OCI-LY3 (cell line): Measurements from ENCODE around the gene CORT.
"Not testable (repeated sequence)": the region's sequence is repeated elsewhere in the genome, so short reads cannot be mapped to it uniquely, and the experiment has no call there.

ENCODE experiments used
- H2AFZ ChIP-seq: fragments of 200-600, 300-600 bp; shearing (Covaris generic); 2 replicates; pipeline ENCODE4 v1.6.0; 2014; ENCODE audit warnings: antibody characterized with exemption, low read depth, low read length
- H3K27ac ChIP-seq: fragments of 200-600, 300-600 bp; sonication (generic); 2 replicates; pipeline ENCODE4 v1.5.1; 2014; ENCODE audit warnings: mild to moderate bottlenecking, low read length, moderate library complexity, mixed read lengths
- H3K27me3 ChIP-seq: fragments of 200-600, 300-600 bp; sonication (generic); 2 replicates; pipeline ENCODE4 v1.6.1; 2014; ENCODE audit warnings: low read depth, low read length, mixed read lengths
- H3K36me3 ChIP-seq: fragments of 200-600, 300-600 bp; sonication (generic); replicated peaks from 2 replicates; pipeline ENCODE3; 2014; ENCODE audit warnings: low read depth, low read length, mixed read lengths
- H3K4me1 ChIP-seq: fragments of 300-600, 200-600 bp; sonication (generic); 2 replicates; pipeline ENCODE4 v1.6.1; 2014; ENCODE audit warnings: low read length, mixed read lengths
- H3K4me2 ChIP-seq: fragments of 200-600, 300-600 bp; sonication (generic); 2 replicates; pipeline ENCODE4 v1.6.1; 2014; ENCODE audit warnings: low read length, mixed read lengths
- H3K4me3 ChIP-seq: fragments of 300-600, 200-600 bp; sonication (generic); 2 replicates; pipeline ENCODE4 v1.5.1; 2014; ENCODE audit warnings: antibody characterized with exemption, mild to moderate bottlenecking, low read length, moderate library complexity
- H3K79me2 ChIP-seq: fragments of 300-600, 200-600 bp; shearing (Covaris generic); 2 replicates; pipeline ENCODE4 v1.6.1; 2014; ENCODE audit warnings: mild to moderate bottlenecking, low read length, mixed read lengths
- H3K9ac ChIP-seq: fragments of 300-600, 200-600 bp; shearing (Covaris generic); 2 replicates; pipeline ENCODE4 v1.6.0; 2014; ENCODE audit warnings: mild to moderate bottlenecking, low read length, moderate library complexity
- H3K9me3 ChIP-seq: fragments of 200-600, 300-600 bp; shearing (Covaris generic); 2 replicates; pipeline ENCODE4 v1.6.1; 2014; ENCODE audit warnings: low read length, mixed read lengths; ENCODE audit not compliant: insufficient read depth
- H4K20me1 ChIP-seq: fragments of 200-600, 300-600 bp; sonication (generic); 2 replicates; pipeline ENCODE4 v1.6.1; 2016; ENCODE audit warnings: low read length, mixed read lengths; ENCODE audit not compliant: insufficient read depth
- CTCF ChIP-seq: fragments of 200-600, 300-600 bp; sonication (generic); IDR thresholded peaks from 2 replicates; pipeline ENCODE4 v1.5.1; 2014; ENCODE audit warnings: antibody characterized with exemption, low read length, low read depth
- EZH2phosphoT487 ChIP-seq: fragments of 200-600 bp; shearing (Covaris generic); IDR thresholded peaks from 2 replicates; pipeline ENCODE4 v1.6.1; 2018; ENCODE audit warnings: antibody characterized with exemption, mixed run types, low read depth

Gene CORT

GRCh38 chr1:10472220-10473144, 22.7 kb downstream of the CORT start, which contains the start of gene DFFA:
TSS of gene DFFA (minus strand) at chr1:10472529. CDS start at chr1:10472458, 71 bp downstream.
- Histone ChIP-seq H2AFZ (peak within 1 kb of the TSS; percentile 75; the same call in 1 of the 2 replicates), H3K4me1 (peaks cover 24% of the 10 kb centered on the region), H3K27me3 (no peaks in the 10 kb centered on the region), H3K9me3 (no peaks in the 10 kb centered on the region), H4K20me1 (no peaks in the 10 kb centered on the region), H3K9ac (peak within 1 kb of the TSS; percentile 73), H3K36me3 (no peaks in the 10 kb centered on the region), H3K4me2 (peak within 1 kb of the TSS; percentile 93), H3K4me3 (peak within 1 kb of the TSS; percentile 89), H3K79me2 (peaks cover 32% of the 10 kb centered on the region), H3K27ac (peak within 1 kb of the TSS; percentile 81)
- TF ChIP-seq CTCF (no peak), EZH2phosphoT487 (no peak)

GRCh38 chr1:10473145-10473765, 23.4 kb downstream of the CORT start:
- Histone ChIP-seq H3K4me2 (peak overlapping the region; percentile 88), H3K4me1 (peaks cover 24% of the 10 kb centered on the region), H3K9me3 (no peaks in the 10 kb centered on the region), H3K4me3 (peak overlapping the region; percentile 89), H3K79me2 (peaks cover 33% of the 10 kb centered on the region), H3K9ac (peak overlapping the region; percentile 73), H2AFZ (peak overlapping the region; percentile 75; the same call in 1 of the 2 replicates), H3K27me3 (no peaks in the 10 kb centered on the region), H3K27ac (peak overlapping the region; percentile 81), H3K36me3 (no peaks in the 10 kb centered on the region), H4K20me1 (no peaks in the 10 kb centered on the region)
- TF ChIP-seq EZH2phosphoT487 (no peak), CTCF (no peak)

DNA sequence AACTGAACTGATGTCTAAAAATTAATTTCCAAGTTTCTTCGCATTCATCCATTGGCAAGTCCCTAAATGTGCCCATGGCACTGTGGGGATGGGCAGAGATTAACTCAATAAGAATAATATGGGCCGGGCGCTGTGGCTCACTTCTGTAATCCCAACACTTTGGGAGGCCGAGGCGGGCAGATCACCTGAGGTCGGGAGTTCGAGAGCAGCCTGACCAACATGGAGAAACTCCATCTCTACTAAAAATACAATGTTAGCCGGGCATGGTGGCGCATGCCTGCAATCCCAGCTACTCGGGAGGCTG, 24.4 kb downstream of the CORT start:
- peak overlapping the region; percentile 56 for H3K4me2 ChIP-seq
- peaks cover 24% of the 10 kb centered on the region for H3K4me1 ChIP-seq
- peak overlapping the region; percentile 98 for H3K4me3 ChIP-seq
- H2AFZ ChIP-seq, H3K27ac ChIP-seq, H3K9me3 ChIP-seq, H4K20me1 ChIP-seq, H3K36me3 ChIP-seq, H3K27me3 ChIP-seq: not testable (repeated sequence)
- H3K9ac ChIP-seq: peak overlapping the region; percentile 70; the same call in 1 of the 2 replicates
- H3K79me2 ChIP-seq: peaks cover 36% of the 10 kb centered on the region

GRCh38 chr1:10474613-10475507, 25.0 kb downstream of the CORT start, which contains the start of gene PEX14:
TSS of gene PEX14 (plus strand) at chr1:10474950. CDS start at chr1:10474967, 17 bp downstream.
- H3K4me2 ChIP-seq: peak within 1 kb of the TSS; percentile 94
- H4K20me1 ChIP-seq: no peaks in the 10 kb centered on the region
- peaks cover 36% of the 10 kb centered on the region for H3K79me2 ChIP-seq
- no peaks in the 10 kb centered on the region for H3K9me3 ChIP-seq
- peak within 1 kb of the TSS; percentile 27; the same call in 1 of the 2 replicates for H2AFZ ChIP-seq
- peak within 1 kb of the TSS; percentile 70 for H3K9ac ChIP-seq
- peak within 1 kb of the TSS; percentile 30; the same call in 1 of the 2 replicates for H3K27ac ChIP-seq
- peak within 1 kb of the TSS; percentile 98 for H3K4me3 ChIP-seq
- no peaks in the 10 kb centered on the region for H3K36me3 ChIP-seq
- TF ChIP-seq CTCF (no peak), EZH2phosphoT487 (no peak)
- no peaks in the 10 kb centered on the region for H3K27me3 ChIP-seq
- peaks cover 24% of the 10 kb centered on the region for H3K4me1 ChIP-seq
